Dedifferentiated amniotic fluid mesenchymal stem cell (primary cell): ENCODE results near the gene PDE10A.
"Not testable (repeated sequence)": the region's sequence is repeated elsewhere in the genome, so short reads cannot be mapped to it uniquely, and the experiment has no call there.

Experiments used
- DNase-seq: peaks from one replicate; pipeline ENCODE4 v3.0.0-alpha.2; 2016; ENCODE audit errors: extremely low spot score

PDE10A gene

DNA sequence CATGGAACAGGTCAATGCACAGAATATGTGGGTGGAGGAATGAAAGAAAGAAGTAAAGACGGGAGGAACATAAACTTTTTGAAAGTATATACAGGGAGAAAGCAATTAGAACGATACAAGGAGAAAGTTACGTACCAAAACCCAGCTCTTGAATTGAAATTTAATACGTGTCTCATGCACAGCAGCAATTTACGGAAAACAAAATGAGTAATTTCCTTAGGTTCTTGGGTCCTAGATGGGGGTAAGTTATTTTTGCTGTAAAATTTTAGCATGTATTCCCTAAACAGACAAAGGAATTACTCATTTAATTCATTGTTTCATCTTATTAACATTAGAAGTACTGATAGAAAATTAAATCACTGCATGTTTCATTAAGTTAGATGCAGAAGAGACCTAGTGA is 75.8 kb downstream of the PDE10A start:
- DNase-seq, result no peak

- no peak for DNase-seq
Measured at GRCh38 chr6:165586706-165587105, 76.3 kb downstream of the PDE10A start.

- DNase-seq, result no peak
Measured at GRCh38 chr6:165585060-165585459, 78.0 kb downstream of the PDE10A start.

DNA sequence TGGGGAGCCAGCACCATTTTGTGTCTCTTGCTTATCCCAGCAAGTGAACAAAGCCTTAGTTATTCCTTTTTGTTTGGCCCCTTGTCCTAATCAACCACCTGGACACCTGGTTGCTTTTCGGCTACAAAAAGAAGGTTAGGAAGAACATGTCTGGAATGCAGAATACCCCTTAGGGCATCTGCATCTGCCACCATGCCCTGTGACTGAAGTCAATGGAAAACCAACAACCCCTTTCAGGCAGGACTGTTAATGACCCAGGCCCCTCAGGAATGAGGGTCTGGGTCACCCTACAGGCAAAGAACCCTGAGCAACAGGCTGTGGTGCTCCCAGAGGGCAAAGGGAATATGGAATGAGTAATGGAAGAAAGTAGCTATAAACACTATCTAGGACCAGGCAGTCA is 78.5 kb downstream of the PDE10A start:
- DNase-seq, result no peak

GRCh38 chr6:165581678-165582077 is 81.4 kb downstream of the PDE10A start:
- DNase-seq, result no peak

GRCh38 chr6:165580136-165580535 is 82.9 kb downstream of the PDE10A start:
- DNase-seq, result no peak

DNA sequence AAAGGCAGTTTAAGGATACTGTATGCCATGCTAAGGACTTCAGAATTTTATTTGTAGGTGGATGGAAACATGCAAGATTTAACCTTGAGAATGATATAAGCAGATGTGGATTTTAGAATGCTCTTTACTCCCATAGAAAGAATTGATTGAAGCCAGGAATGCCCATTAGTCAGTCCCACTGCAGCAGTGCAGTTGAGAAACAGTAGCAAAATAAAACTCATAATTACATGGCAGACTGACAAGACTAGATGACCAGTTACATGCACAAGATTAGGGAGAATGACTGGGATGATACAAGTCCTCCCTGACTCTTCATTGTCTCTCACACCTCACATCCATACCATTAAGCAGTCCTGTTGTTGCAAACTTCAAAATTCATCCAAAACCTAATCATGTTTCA is 83.9 kb downstream of the PDE10A start:
- no peak for DNase-seq

GRCh38 chr6:165577556-165577955 is 85.5 kb downstream of the PDE10A start:
- no peak for DNase-seq

GRCh38 chr6:165575158-165575549 is 87.9 kb downstream of the PDE10A start:
- DNase-seq, result no peak

GRCh38 chr6:165574220-165575157 is 88.6 kb downstream of the PDE10A start:
- no peak for DNase-seq

GRCh38 chr6:165573671-165574070 is 89.4 kb downstream of the PDE10A start:
- no peak for DNase-seq

DNA sequence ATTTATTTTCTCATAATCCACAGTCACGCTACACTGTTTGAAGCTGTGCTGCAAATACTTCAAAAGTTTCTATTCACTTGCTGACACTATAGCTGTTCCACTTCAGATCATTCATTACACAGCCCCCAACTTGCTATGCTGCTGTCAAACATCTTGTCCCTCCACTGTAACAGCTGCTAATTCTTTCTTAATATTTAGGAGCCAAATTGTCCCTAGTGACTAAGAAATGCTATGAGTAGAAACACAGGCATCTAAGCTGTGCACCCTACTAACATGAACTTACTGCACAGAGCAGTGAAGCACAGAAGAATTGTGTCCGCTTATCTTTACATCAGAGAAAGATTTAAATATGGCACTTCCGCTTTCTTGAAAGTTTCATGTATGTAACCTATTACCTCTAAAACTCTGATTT is 91.3 kb downstream of the PDE10A start:
- DNase-seq, result no peak

GRCh38 chr6:165571068-165571682 is 91.9 kb downstream of the PDE10A start:
- DNase-seq, result no peak

GRCh38 chr6:165568326-165568725 is 94.7 kb downstream of the PDE10A start:
- no peak for DNase-seq

DNA sequence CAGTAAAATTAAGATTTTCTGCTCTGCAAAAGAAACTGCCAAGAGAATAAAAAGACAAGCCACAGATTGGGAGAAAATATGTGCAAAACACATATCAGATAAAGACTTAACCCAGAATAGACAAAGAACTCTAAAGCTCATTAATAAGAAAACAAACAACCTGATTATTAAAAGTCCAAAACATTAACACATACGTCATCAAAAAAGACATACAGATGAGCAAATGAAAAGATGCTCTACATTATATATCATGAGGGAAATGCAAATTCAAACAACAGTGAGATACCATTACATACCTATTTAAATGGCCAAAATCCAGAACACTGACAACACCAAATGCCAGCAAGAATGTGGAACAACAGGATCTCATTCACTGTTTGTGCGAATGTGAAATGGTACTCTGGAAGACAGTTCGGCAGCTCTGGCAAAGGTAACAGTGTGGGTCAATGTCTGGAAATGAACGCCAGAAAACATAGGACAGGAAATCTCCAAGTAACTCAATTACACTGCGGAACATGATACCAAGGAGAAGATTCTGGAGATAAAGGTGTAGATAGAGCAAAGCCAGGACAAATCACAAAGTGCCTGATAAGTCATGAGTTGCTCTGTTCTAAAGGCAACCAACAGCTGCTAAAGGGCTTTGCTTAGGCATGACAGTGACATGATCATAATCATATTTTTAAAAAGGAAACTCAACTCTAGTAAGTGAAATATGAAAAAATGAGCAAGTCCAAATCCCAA is 96.8 kb downstream of the PDE10A start:
- DNase-seq, result no peak

- no peak for DNase-seq
Measured at GRCh38 chr6:165562421-165563090, 100.5 kb downstream of the PDE10A start.

GRCh38 chr6:165559632-165560031 is 103.4 kb downstream of the PDE10A start:
- DNase-seq, result no peak

- DNase-seq, result not testable (repeated sequence)
Measured at GRCh38 chr6:165558097-165558496, 104.9 kb downstream of the PDE10A start.

GRCh38 chr6:165557674-165558073 is 105.4 kb downstream of the PDE10A start:
- DNase-seq, result no peak

DNA sequence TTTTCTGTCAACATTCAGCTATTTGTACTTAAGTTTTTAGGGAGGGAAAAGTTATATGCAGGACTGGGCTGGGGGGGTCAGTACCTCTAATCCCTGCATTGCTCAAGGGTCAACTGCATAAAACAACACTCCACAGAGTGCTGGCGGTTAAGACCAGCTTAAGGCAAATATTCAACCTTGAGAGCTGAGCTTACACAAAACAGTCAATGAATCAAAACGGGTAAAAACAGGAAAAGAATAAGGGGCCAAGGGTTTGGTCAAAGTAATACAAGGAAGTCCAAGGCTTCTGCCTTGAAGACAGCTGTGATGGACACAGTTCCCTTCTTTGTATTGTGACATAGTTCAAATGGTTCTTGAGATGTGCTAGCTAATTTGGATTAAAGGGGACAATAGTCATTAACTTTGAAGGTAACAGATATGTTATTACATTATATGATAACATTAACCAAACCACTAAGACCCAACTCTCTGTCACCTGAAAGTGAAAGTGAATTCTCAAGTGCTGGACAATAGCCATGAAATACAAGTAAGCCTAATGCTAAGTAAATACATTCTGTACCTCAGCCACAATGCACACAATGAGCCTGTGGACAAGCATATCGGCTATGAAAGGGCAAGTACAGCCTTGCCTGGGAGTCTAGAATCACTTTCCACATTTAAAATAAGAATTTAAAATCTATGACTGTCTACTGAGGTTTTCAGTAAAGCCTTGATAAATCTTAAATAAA is 106.8 kb downstream of the PDE10A start:
- no peak for DNase-seq

- DNase-seq, result not testable (repeated sequence)
Measured at GRCh38 chr6:165554644-165555043, 108.4 kb downstream of the PDE10A start.
